HEK293 (cell line): ENCODE data around the gene PYGM.

ENCODE experiments used
- CTCF ChIA-PET: fragments of 350-600 bp; formaldehyde crosslinking; extraction: SDS; loops from one replicate; lab custom pipeline; 2021; ENCODE audit warnings: antibody characterized with exemption; lab: Yijun Ruan, JAX
- POLR2A ChIA-PET: fragments of 300-600 bp; formaldehyde crosslinking; extraction: SDS; loops from one replicate; lab custom pipeline; 2020; ENCODE audit warnings: antibody characterized with exemption, inconsistent platforms; lab: Yijun Ruan, JAX
- H3K27ac ChIP-seq: fragments of 200-500 bp; sonication (Bioruptor generic); 2 replicates; pipeline ENCODE4 v1.5.1; 2014; ENCODE audit warnings: low read depth, low read length, control low read depth, inconsistent platforms; ENCODE audit errors: extremely low read depth
- H3K36me3 ChIP-seq, 2 experiments: fragments of 200-500 bp in 1 of 2; sonication (Bioruptor generic) in 1 of 2; 1 replicate in 1 of 2; 2 replicates in 1 of 2; pipeline ENCODE4 v1.5.1; 2014 to 2017; ENCODE audit warnings: inconsistent platforms in 2 of 2, low read length in 2 of 2; ENCODE audit not compliant: control insufficient read depth in 2 of 2, insufficient read depth in 1 of 2
- H3K4me1 ChIP-seq: fragments of 200-500 bp; sonication (Bioruptor generic); 2 replicates; pipeline ENCODE4 v1.5.1; 2014; ENCODE audit warnings: mild to moderate bottlenecking, low read length, inconsistent platforms; ENCODE audit not compliant: control insufficient read depth, insufficient read depth
- H3K4me3 ChIP-seq: 2 replicates; pipeline ENCODE4 v1.5.1; 2011; ENCODE audit warnings: low read depth, mild to moderate bottlenecking, control low read depth, low read length, moderate library complexity
- H3K9me3 ChIP-seq: fragments of 200-500 bp; sonication (Bioruptor generic); 2 replicates; pipeline ENCODE4 v1.5.1; 2014; ENCODE audit warnings: low read depth, low read length, inconsistent platforms; ENCODE audit not compliant: control insufficient read depth, insufficient read depth
- MEIS1 ChIP-seq: sonication (generic); formaldehyde crosslinking; IDR thresholded peaks from 2 replicates; pipeline ENCODE4 v1.8.1; 2022; ENCODE audit warnings: missing genetic modification reagents, mild to moderate bottlenecking, borderline replicate concordance
- PRDM1 ChIP-seq: fragments of 450-650 bp; formaldehyde crosslinking; IDR thresholded peaks from 2 replicates; pipeline ENCODE4; 2016; ENCODE audit warnings: missing biosample characterization, missing genetic modification characterization
- ZNF121 ChIP-seq: fragments of 450-650 bp; formaldehyde crosslinking; IDR thresholded peaks from 2 replicates; pipeline ENCODE4 v1.5.1; 2016; ENCODE audit warnings: missing biosample characterization, missing genetic modification characterization
- ZNF155 ChIP-seq: fragments of 450-650 bp; formaldehyde crosslinking; IDR thresholded peaks from 2 replicates; pipeline ENCODE4 v1.5.1; 2016; ENCODE audit warnings: missing biosample characterization, missing genetic modification characterization
- ZNF292 ChIP-seq: fragments of 450-650 bp; formaldehyde crosslinking; IDR thresholded peaks from 2 replicates; pipeline ENCODE4 v1.5.1; 2016; ENCODE audit warnings: low read depth, missing biosample characterization, missing genetic modification characterization, borderline replicate concordance
- ZNF521 ChIP-seq: fragments of 450-650 bp; formaldehyde crosslinking; IDR thresholded peaks from 2 replicates; pipeline ENCODE4 v1.5.1; 2017; ENCODE audit warnings: missing biosample characterization, mild to moderate bottlenecking, missing genetic modification characterization
- ZNF654 ChIP-seq: fragments of 450-650 bp; formaldehyde crosslinking; IDR thresholded peaks from 2 replicates; pipeline ENCODE4 v1.5.1; 2016; ENCODE audit warnings: low read depth, missing biosample characterization, missing genetic modification characterization
- ZNF776 ChIP-seq: fragments of 450-650 bp; formaldehyde crosslinking; IDR thresholded peaks from 2 replicates; pipeline ENCODE4 v1.5.0; 2017; ENCODE audit warnings: missing biosample characterization, missing genetic modification characterization, borderline replicate concordance
- TF ChIP-seq, protein P1 (sequence below): fragments of 450-650 bp; formaldehyde crosslinking; IDR thresholded peaks from 2 replicates; pipeline ENCODE4 v1.5.0; 2017; ENCODE audit warnings: missing biosample characterization, missing genetic modification characterization, borderline replicate concordance
- TF ChIP-seq, protein P2 (sequence below): fragments of 450-650 bp; formaldehyde crosslinking; IDR thresholded peaks from 2 replicates; pipeline ENCODE4 v1.5.1; 2016; ENCODE audit warnings: missing biosample characterization, missing genetic modification characterization
- TF ChIP-seq, protein P3 (sequence below): fragments of 450-650 bp; IDR thresholded peaks from 2 replicates; pipeline ENCODE4 v1.5.1; 2018; ENCODE audit warnings: missing biosample characterization, missing genetic modification characterization
- TF ChIP-seq, protein P4 (sequence below): fragments of 450-650 bp; formaldehyde crosslinking; IDR thresholded peaks from 2 replicates; pipeline ENCODE4 v1.5.1; 2016; ENCODE audit warnings: missing biosample characterization, missing genetic modification characterization

Gene PYGM

DNA sequence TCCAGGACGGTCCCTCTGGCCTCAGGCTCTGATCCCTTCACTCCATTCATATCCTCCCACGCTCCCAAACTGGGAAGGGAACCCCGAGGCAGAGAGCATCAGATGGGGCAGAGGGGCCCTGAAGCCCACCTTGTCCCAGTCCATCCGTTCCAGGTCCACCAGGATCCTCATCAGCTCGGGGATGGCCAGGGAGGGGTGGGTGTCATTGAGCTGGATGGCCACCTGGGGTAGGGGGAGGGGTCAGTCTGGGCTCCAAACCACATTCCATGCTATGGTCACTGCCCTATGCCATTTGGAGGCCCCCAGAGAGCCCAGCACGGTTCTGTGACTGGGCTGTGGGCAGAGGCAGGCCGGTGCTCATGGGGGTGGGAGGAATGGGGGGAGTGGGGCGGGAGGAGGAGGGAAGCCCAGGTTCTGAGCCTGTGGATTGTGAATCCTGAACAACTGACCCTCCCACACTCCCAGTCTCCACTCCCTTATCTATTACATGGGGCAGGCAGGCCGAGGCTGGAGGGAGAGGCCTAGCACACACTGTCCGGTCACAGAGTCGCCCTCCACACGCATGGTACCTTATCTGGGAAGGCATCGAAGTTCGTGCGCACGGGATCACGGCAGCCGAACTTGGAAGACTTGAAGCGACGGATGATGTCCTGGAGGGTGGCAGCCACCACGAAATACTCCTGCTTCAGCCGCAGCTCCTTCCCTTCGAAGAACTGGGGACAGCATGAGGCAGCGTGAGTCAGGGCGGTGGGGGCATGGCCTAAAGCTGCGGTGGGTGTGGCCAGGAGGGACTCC, 5.5 kb downstream of the PYGM start:
- H3K36me3 ChIP-seq, result peaks cover 0 to 3% of the 10 kb centered on the region in 2 experiments; a peak in 1 of 3 replicates
- no peak overlapping the region for H3K27ac ChIP-seq
- TF ChIP-seq PRDM1 (tag by site-specific recombination) (no peak), ZNF521 (no peak)
- TF ChIP-seq, protein P1, sequence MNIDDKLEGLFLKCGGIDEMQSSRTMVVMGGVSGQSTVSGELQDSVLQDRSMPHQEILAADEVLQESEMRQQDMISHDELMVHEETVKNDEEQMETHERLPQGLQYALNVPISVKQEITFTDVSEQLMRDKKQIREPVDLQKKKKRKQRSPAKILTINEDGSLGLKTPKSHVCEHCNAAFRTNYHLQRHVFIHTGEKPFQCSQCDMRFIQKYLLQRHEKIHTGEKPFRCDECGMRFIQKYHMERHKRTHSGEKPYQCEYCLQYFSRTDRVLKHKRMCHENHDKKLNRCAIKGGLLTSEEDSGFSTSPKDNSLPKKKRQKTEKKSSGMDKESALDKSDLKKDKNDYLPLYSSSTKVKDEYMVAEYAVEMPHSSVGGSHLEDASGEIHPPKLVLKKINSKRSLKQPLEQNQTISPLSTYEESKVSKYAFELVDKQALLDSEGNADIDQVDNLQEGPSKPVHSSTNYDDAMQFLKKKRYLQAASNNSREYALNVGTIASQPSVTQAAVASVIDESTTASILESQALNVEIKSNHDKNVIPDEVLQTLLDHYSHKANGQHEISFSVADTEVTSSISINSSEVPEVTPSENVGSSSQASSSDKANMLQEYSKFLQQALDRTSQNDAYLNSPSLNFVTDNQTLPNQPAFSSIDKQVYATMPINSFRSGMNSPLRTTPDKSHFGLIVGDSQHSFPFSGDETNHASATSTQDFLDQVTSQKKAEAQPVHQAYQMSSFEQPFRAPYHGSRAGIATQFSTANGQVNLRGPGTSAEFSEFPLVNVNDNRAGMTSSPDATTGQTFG (tag by site-specific recombination), result no peak
- no peaks in the 10 kb centered on the region for H3K9me3 ChIP-seq
- H3K4me1 ChIP-seq, result no peaks in the 10 kb centered on the region
- no peak overlapping the region for H3K4me3 ChIP-seq
- CTCF ChIA-PET, result interaction anchor here (1.0 kb wide), 1 partner anchor 10 kb away, joined by 3 read pairs; the partner anchor contains the start of gene RASGRP2
- POLR2A ChIA-PET, result no interaction called here

DNA sequence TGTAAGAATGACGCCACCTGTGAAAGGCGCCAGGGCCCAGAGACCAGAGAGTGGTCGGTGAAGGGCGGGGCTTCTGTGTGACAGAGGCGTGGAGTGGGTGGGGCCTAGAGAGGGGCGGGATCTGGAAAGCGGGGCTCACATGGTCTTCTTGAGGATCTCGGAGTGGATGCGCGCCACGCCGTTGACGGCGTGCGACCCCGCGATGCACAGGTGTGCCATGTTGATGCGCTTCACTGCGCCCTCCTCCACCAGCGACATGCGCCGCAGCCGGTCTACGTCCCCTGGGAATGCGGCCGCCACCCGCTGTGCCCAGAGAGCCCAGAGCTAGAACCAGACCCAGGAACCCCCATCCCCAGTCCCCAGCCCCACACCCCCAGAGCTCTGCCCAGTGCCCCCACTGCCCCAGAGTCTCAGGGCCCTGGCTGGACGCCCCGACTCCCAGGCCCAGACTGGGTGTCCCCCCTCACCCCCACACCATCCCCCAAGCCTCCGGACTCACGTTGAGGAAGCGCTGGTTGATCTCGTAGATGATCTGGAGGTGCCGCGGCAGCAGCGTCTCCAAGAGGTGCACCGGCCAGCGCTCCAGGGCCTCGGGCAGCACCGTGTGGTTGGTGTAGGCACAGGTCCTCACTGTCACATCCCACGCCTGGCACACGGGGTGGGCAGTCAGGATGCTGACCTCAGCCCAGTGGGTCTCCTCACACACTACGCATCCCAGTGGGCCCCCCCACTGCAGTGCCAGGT, 6.2 kb downstream of the PYGM start:
- POLR2A ChIA-PET, result no interaction called here
- CTCF ChIA-PET, result interaction anchor here (0.6 to 1.7 kb wide), 3 partner anchors 9 to 65 kb away, joined by 3 to 15 read pairs (median 4); partner anchors contain the start of gene RASGRP2
- H3K4me1 ChIP-seq, result no peaks in the 10 kb centered on the region
- peaks cover 0 to 3% of the 10 kb centered on the region in 2 experiments; a peak in 1 of 3 replicates for H3K36me3 ChIP-seq
- H3K9me3 ChIP-seq, result no peaks in the 10 kb centered on the region
- no peak overlapping the region for H3K27ac ChIP-seq
- H3K4me3 ChIP-seq, result no peak overlapping the region
- TF ChIP-seq ZNF121 (tag by site-specific recombination) (no peak), ZNF292 (tag by site-specific recombination) (no peak), ZNF654 (tag by site-specific recombination) (no peak), MEIS1 (CRISPR knock-in tag) (no peak), ZNF155 (no peak), ZNF776 (tag by site-specific recombination) (no peak)
- TF ChIP-seq, protein P2, sequence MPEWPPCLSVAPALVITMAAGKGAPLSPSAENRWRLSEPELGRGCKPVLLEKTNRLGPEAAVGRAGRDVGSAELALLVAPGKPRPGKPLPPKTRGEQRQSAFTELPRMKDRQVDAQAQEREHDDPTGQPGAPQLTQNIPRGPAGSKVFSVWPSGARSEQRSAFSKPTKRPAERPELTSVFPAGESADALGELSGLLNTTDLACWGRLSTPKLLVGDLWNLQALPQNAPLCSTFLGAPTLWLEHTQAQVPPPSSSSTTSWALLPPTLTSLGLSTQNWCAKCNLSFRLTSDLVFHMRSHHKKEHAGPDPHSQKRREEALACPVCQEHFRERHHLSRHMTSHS (tag by site-specific recombination), result no peak
- TF ChIP-seq, protein P3, sequence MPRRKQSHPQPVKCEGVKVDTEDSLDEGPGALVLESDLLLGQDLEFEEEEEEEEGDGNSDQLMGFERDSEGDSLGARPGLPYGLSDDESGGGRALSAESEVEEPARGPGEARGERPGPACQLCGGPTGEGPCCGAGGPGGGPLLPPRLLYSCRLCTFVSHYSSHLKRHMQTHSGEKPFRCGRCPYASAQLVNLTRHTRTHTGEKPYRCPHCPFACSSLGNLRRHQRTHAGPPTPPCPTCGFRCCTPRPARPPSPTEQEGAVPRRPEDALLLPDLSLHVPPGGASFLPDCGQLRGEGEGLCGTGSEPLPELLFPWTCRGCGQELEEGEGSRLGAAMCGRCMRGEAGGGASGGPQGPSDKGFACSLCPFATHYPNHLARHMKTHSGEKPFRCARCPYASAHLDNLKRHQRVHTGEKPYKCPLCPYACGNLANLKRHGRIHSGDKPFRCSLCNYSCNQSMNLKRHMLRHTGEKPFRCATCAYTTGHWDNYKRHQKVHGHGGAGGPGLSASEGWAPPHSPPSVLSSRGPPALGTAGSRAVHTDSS (tag by site-specific recombination), result no peak
- TF ChIP-seq, protein P4, sequence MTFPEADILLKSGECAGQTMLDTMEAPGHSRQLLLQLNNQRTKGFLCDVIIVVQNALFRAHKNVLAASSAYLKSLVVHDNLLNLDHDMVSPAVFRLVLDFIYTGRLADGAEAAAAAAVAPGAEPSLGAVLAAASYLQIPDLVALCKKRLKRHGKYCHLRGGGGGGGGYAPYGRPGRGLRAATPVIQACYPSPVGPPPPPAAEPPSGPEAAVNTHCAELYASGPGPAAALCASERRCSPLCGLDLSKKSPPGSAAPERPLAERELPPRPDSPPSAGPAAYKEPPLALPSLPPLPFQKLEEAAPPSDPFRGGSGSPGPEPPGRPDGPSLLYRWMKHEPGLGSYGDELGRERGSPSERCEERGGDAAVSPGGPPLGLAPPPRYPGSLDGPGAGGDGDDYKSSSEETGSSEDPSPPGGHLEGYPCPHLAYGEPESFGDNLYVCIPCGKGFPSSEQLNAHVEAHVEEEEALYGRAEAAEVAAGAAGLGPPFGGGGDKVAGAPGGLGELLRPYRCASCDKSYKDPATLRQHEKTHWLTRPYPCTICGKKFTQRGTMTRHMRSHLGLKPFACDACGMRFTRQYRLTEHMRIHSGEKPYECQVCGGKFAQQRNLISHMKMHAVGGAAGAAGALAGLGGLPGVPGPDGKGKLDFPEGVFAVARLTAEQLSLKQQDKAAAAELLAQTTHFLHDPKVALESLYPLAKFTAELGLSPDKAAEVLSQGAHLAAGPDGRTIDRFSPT (tag by site-specific recombination), result no peak
